Measurements from ENCODE around the gene KIF27. TPM values are rescaled to one million over a fixed set of nuclear protein-coding genes. Genes with fewer than 3 reads are reported as not detected.

The KIF27 gene
- total RNA-seq, result 2.3 and 4.3 TPM in 2 replicates

GRCh38 chr9:83920927-83921707, at the start of gene KIF27:
TSS of gene KIF27 (minus strand) at chr9:83921432. CDS start at chr9:83915591, 5,841 bp downstream.

GRCh38 chr9:83817356-83818278, 103.6 kb downstream of the KIF27 start, which contains the start of gene GKAP1:
TSS of gene GKAP1 (minus strand) at chr9:83817769. CDS start at chr9:83806517, 11,252 bp downstream.

Other genes with a start within 250 kb of the KIF27 start
- gene UBQLN1, start 213.5 kb downstream of the KIF27 start, total RNA-seq, result 136 and 155 TPM in 2 replicates
- 0.65 and 0.86 TPM in 2 replicates for gene GKAP1, start 103.7 kb downstream of the KIF27 start, total RNA-seq
- 603 and 683 TPM in 2 replicates for gene HNRNPK, start 58.8 kb upstream of the KIF27 start, total RNA-seq
- gene RMI1, start 59.4 kb upstream of the KIF27 start, total RNA-seq, result 5.9 and 10.8 TPM in 2 replicates